ENCODE measurements around the gene WBP4.
A peak's percentile ranks its signal among the peaks of the same experiment; 100 is the strongest.

The WBP4 gene

GRCh38 chr13:41064493-41064892 is 3.2 kb downstream of the WBP4 start:
- no peak for DNase-seq (ENCODE audit: extremely low spot score)
- no peak for TF ChIP-seq ZNF384 (IDR thresholded peaks at IDR 0.05)
- TF ChIP-seq TARDBP (IDR thresholded peaks at IDR 0.05) = no peak
- TF ChIP-seq L3MBTL2 (conservative IDR thresholded peaks at IDR 0.05) = no peak
- no peak for TF ChIP-seq SUZ12 (IDR thresholded peaks at IDR 0.05)
- TF ChIP-seq SP1 (IDR thresholded peaks at IDR 0.05) = no peak
- TF ChIP-seq ELF4 (IDR thresholded peaks at IDR 0.05) = no peak
- no peak for TF ChIP-seq FOXM1 (IDR thresholded peaks at IDR 0.05; ENCODE audit: borderline replicate concordance)
- no peak for TF ChIP-seq ARNT (IDR thresholded peaks at IDR 0.05)
- no peak for TF ChIP-seq PKNOX1 (IDR thresholded peaks at IDR 0.05)
- TF ChIP-seq FOXA1 (IDR thresholded peaks at IDR 0.05) = no peak
- ChIA-PET POLR2A (no interaction called here), CTCF (no interaction called here)

- POLR2A ChIA-PET = no interaction called here
- CTCF ChIA-PET = no interaction called here
- TF ChIP-seq FOXM1 (IDR thresholded peaks at IDR 0.05; ENCODE audit: borderline replicate concordance) (no peak), TARDBP (IDR thresholded peaks at IDR 0.05) (no peak), FOXA1 (IDR thresholded peaks at IDR 0.05) (no peak), FOXK2 (IDR thresholded peaks at IDR 0.05) (no peak), PKNOX1 (IDR thresholded peaks at IDR 0.05) (no peak), NFRKB (IDR thresholded peaks at IDR 0.05) (no peak), ZNF384 (IDR thresholded peaks at IDR 0.05) (no peak), BHLHE40 (IDR thresholded peaks at IDR 0.05; ENCODE audit: borderline replicate concordance) (no peak), ARNT (IDR thresholded peaks at IDR 0.05) (no peak), SUZ12 (IDR thresholded peaks at IDR 0.05) (no peak), SP1 (IDR thresholded peaks at IDR 0.05) (no peak), L3MBTL2 (conservative IDR thresholded peaks at IDR 0.05) (no peak), CTBP1 (IDR thresholded peaks at IDR 0.05; ENCODE audit: borderline replicate concordance) (no peak), HDGF (IDR thresholded peaks at IDR 0.05; ENCODE audit: borderline replicate concordance) (no peak), LEF1 (IDR thresholded peaks at IDR 0.05; ENCODE audit: borderline replicate concordance) (no peak), ELF4 (IDR thresholded peaks at IDR 0.05) (no peak)
- DNase-seq (ENCODE audit: extremely low spot score) = no peak
Observed at GRCh38 chr13:41065078-41065477, 3.8 kb downstream of the WBP4 start.

- CTCF ChIA-PET = interaction anchor here (0.6 to 1.3 kb wide), 2 partner anchors 13 to 153 kb away, joined by 4 to 7 read pairs; no protein-coding TSS in a partner anchor
- TF ChIP-seq TARDBP (IDR thresholded peaks at IDR 0.05) = no peak
- TF ChIP-seq L3MBTL2 (conservative IDR thresholded peaks at IDR 0.05) = no peak
- no peak for TF ChIP-seq FOXA1 (IDR thresholded peaks at IDR 0.05)
- TF ChIP-seq ARNT (IDR thresholded peaks at IDR 0.05) = no peak
- no peak for TF ChIP-seq SP1 (IDR thresholded peaks at IDR 0.05)
- no peak for TF ChIP-seq NFRKB (IDR thresholded peaks at IDR 0.05)
- no peak for TF ChIP-seq SUZ12 (IDR thresholded peaks at IDR 0.05)
- no peak for TF ChIP-seq FOXM1 (IDR thresholded peaks at IDR 0.05; ENCODE audit: borderline replicate concordance)
- TF ChIP-seq ZNF384 (IDR thresholded peaks at IDR 0.05) = no peak
- TF ChIP-seq BHLHE40 (IDR thresholded peaks at IDR 0.05; ENCODE audit: borderline replicate concordance) = no peak
- no peak for TF ChIP-seq FOXK2 (IDR thresholded peaks at IDR 0.05)
- TF ChIP-seq LEF1 (IDR thresholded peaks at IDR 0.05; ENCODE audit: borderline replicate concordance) = no peak
- no peak for TF ChIP-seq ELF4 (IDR thresholded peaks at IDR 0.05)
- no peak for TF ChIP-seq CTBP1 (IDR thresholded peaks at IDR 0.05; ENCODE audit: borderline replicate concordance)
- no peak for TF ChIP-seq HDGF (IDR thresholded peaks at IDR 0.05; ENCODE audit: borderline replicate concordance)
- no peak for TF ChIP-seq PKNOX1 (IDR thresholded peaks at IDR 0.05)
- POLR2A ChIA-PET = no interaction called here
- no peak for DNase-seq (ENCODE audit: extremely low spot score)
Observed at GRCh38 chr13:41074523-41074922, 13.2 kb downstream of the WBP4 start.

GRCh38 chr13:41075034-41075433 is 13.7 kb downstream of the WBP4 start:
- POLR2A ChIA-PET = no interaction called here
- TF ChIP-seq SP1 (IDR thresholded peaks at IDR 0.05) (no peak), FOXA1 (IDR thresholded peaks at IDR 0.05) (no peak), FOXM1 (IDR thresholded peaks at IDR 0.05; ENCODE audit: borderline replicate concordance) (no peak), NFRKB (IDR thresholded peaks at IDR 0.05) (no peak), HDGF (IDR thresholded peaks at IDR 0.05; ENCODE audit: borderline replicate concordance) (no peak), TARDBP (IDR thresholded peaks at IDR 0.05) (no peak), BHLHE40 (IDR thresholded peaks at IDR 0.05; ENCODE audit: borderline replicate concordance) (no peak), ELF4 (IDR thresholded peaks at IDR 0.05) (no peak), CTBP1 (IDR thresholded peaks at IDR 0.05; ENCODE audit: borderline replicate concordance) (no peak), FOXK2 (IDR thresholded peaks at IDR 0.05) (no peak), SUZ12 (IDR thresholded peaks at IDR 0.05) (no peak), LEF1 (IDR thresholded peaks at IDR 0.05; ENCODE audit: borderline replicate concordance) (no peak), L3MBTL2 (conservative IDR thresholded peaks at IDR 0.05) (no peak), ARNT (IDR thresholded peaks at IDR 0.05) (no peak), PKNOX1 (IDR thresholded peaks at IDR 0.05) (no peak), ZNF384 (IDR thresholded peaks at IDR 0.05) (no peak)
- peak; percentile 35 for DNase-seq (ENCODE audit: extremely low spot score)
- CTCF ChIA-PET = interaction anchor here (1.3 kb wide), 1 partner anchor 12 kb away, joined by 4 read pairs; no protein-coding TSS in a partner anchor

GRCh38 chr13:41075485-41075884 is 14.2 kb downstream of the WBP4 start:
- POLR2A ChIA-PET = no interaction called here
- TF ChIP-seq FOXM1 (IDR thresholded peaks at IDR 0.05; ENCODE audit: borderline replicate concordance) (no peak), LEF1 (IDR thresholded peaks at IDR 0.05; ENCODE audit: borderline replicate concordance) (no peak), FOXA1 (IDR thresholded peaks at IDR 0.05) (no peak), ZNF384 (IDR thresholded peaks at IDR 0.05) (no peak), ELF4 (IDR thresholded peaks at IDR 0.05) (no peak), L3MBTL2 (conservative IDR thresholded peaks at IDR 0.05) (no peak), BHLHE40 (IDR thresholded peaks at IDR 0.05; ENCODE audit: borderline replicate concordance) (no peak), PKNOX1 (IDR thresholded peaks at IDR 0.05) (no peak), SUZ12 (IDR thresholded peaks at IDR 0.05) (no peak), NFRKB (IDR thresholded peaks at IDR 0.05) (no peak)
- DNase-seq (ENCODE audit: extremely low spot score) = no peak
- CTCF ChIA-PET = no interaction called here

Data from HEK293T (cell line).